Measurements from ENCODE around the gene PPT1. TPM values are rescaled to one million over a fixed set of nuclear protein-coding genes. Genes with fewer than 3 reads are reported as not detected.

The PPT1 gene
- total RNA-seq, 1 donor from 2014 or later, result 84.2 TPM

- DNase-seq (ENCODE audit: low spot score in 2 of 2), result no peak
- no peaks in the 10 kb centered on the region for H3K4me1 ChIP-seq
- H3K36me3 ChIP-seq, result peaks cover 3 to 8% of the 10 kb centered on the region in 2 donors
- intact Hi-C loops (cut with DNase I), result no loop called here
- peak overlapping the region; percentile 69 to 90 for H3K4me3 ChIP-seq
- H3K9me3 ChIP-seq, result no peaks in the 10 kb centered on the region
- H3K27me3 ChIP-seq, result no peaks in the 10 kb centered on the region
- TF ChIP-seq CTCF (IDR thresholded peaks at IDR 0.05), result no peak
- H3K27ac ChIP-seq, result peak overlapping the region; percentile 49 to 63
Observed at GRCh38 chr1:40096646-40096976, 441 bp downstream of the PPT1 start.

GRCh38 chr1:40095806-40096205 is 1.2 kb downstream of the PPT1 start:
- no peaks in the 10 kb centered on the region for H3K4me1 ChIP-seq
- H3K9me3 ChIP-seq, result no peaks in the 10 kb centered on the region
- no peaks in the 10 kb centered on the region for H3K27me3 ChIP-seq
- TF ChIP-seq CTCF (IDR thresholded peaks at IDR 0.05), result no peak
- peaks cover 11 to 16% of the 10 kb centered on the region in 2 donors for H3K36me3 ChIP-seq
- intact Hi-C loops (cut with DNase I), result no loop called here
- no peak overlapping the region for H3K27ac ChIP-seq
- H3K4me3 ChIP-seq, result no peak overlapping the region
- no peak for DNase-seq (ENCODE audit: low spot score in 2 of 2)

GRCh38 chr1:40094466-40095110 is 2.5 kb downstream of the PPT1 start:
- H3K27ac ChIP-seq, result no peak overlapping the region
- no peaks in the 10 kb centered on the region for H3K9me3 ChIP-seq
- no peaks in the 10 kb centered on the region for H3K27me3 ChIP-seq
- intact Hi-C loops (cut with DNase I), result no loop called here
- no peak for TF ChIP-seq CTCF (IDR thresholded peaks at IDR 0.05)
- H3K4me3 ChIP-seq, result no peak overlapping the region
- H3K36me3 ChIP-seq, result peaks cover 22 to 23% of the 10 kb centered on the region in 2 donors
- no peaks in the 10 kb centered on the region for H3K4me1 ChIP-seq
- DNase-seq (ENCODE audit: low spot score in 2 of 2), result no peak

- Histone ChIP-seq H3K4me3 (no peak overlapping the region), H3K27ac (no peak overlapping the region), H3K27me3 (no peaks in the 10 kb centered on the region), H3K4me1 (no peaks in the 10 kb centered on the region), H3K9me3 (no peaks in the 10 kb centered on the region), H3K36me3 (peaks cover 32 to 39% of the 10 kb centered on the region in 2 donors)
- DNase-seq (ENCODE audit: low spot score in 2 of 2), result no peak
- TF ChIP-seq CTCF (IDR thresholded peaks at IDR 0.05), result no peak
- intact Hi-C loops (cut with DNase I), result no loop called here
Observed at GRCh38 chr1:40092706-40093639, 4.1 kb downstream of the PPT1 start.

- Histone ChIP-seq H3K36me3 (peaks cover 36 to 45% of the 10 kb centered on the region in 2 donors), H3K9me3 (no peaks in the 10 kb centered on the region), H3K4me3 (no peak overlapping the region), H3K27ac (no peak overlapping the region), H3K27me3 (no peaks in the 10 kb centered on the region), H3K4me1 (no peaks in the 10 kb centered on the region)
- intact Hi-C loops (cut with DNase I), result no loop called here
- TF ChIP-seq CTCF (IDR thresholded peaks at IDR 0.05), result no peak
- DNase-seq (ENCODE audit: low spot score in 2 of 2), result no peak
Observed at GRCh38 chr1:40092241-40092640, 4.8 kb downstream of the PPT1 start.
